Adrenal gland (tissue), 12 donors: ENCODE measurements around the gene TMEM184A. TPM values are rescaled to one million over a fixed set of nuclear protein-coding genes. Genes with fewer than 3 reads are reported as not detected.

Source experiments
- DNase-seq, 7 donors: peaks; one replicate each; pipeline ENCODE4 v3.0.0-alpha.2; 2019 to 2020
- H3K27ac ChIP-seq, 5 donors: fragments of 200-600 bp; sonication (generic) in 4 of 5; 1 replicate in 3 of 5; 2 replicates in 2 of 5; pipeline versions ENCODE4 v1.5.1 to v1.8.0; 2016 to 2020; ENCODE audit warnings: mild to moderate bottlenecking in 1 of 5
- H3K27me3 ChIP-seq: fragments of 200-600 bp; 2 replicates; pipeline ENCODE4 v1.8.0; 2021
- H3K36me3 ChIP-seq, 2 donors: fragments of 200-600 bp; replicated peaks in 1 of 2; 1 replicate in 1 of 2; 2 replicates in 1 of 2; pipeline versions ENCODE4 v1.5.1 to v1.8.0; 2018 to 2022
- H3K4me1 ChIP-seq, 2 donors: fragments of 200-600 bp; replicated peaks in 1 of 2; 1 replicate in 1 of 2; 2 replicates in 1 of 2; pipeline versions ENCODE4 v1.5.1 to v1.8.0; 2018 to 2021
- H3K4me3 ChIP-seq, 4 donors: fragments of 200-600 bp; sonication (generic) in 3 of 4; one replicate each; pipeline ENCODE4 v1.5.1; 2016 to 2018
- H3K9me3 ChIP-seq, 3 donors: fragments of 200-600 bp; sonication (generic) in 1 of 3; replicated peaks in 1 of 3; 1 replicate in 2 of 3; 2 replicates in 1 of 3; pipeline versions ENCODE4 v1.5.1 to v1.8.0; 2016 to 2021
- CTCF ChIP-seq, 6 experiments: fragments of 450-650 bp in 4 of 6; fragments of 200-600 bp in 2 of 6; sonication (generic) in 1 of 6; IDR thresholded peaks; 1 replicate in 5 of 6; 2 replicates in 1 of 6; pipeline versions ENCODE4 v1.5.1 to v1.8.0; 2016 to 2021; ENCODE audit warnings: antibody characterized with exemption in 6 of 6, mild to moderate bottlenecking in 2 of 6, moderate library complexity in 1 of 6
- POLR2A ChIP-seq, 2 donors: fragments of 450-650 bp; IDR thresholded peaks; one replicate each; pipeline ENCODE4 v1.6.1; 2017; ENCODE audit warnings: antibody characterized with exemption in 2 of 2, mild to moderate bottlenecking in 2 of 2, moderate library complexity in 1 of 2
- WGBS, 4 donors: extraction: QIAGEN DNeasy Blood & Tissue Kit in 2 of 4; methylation state at CpG; one replicate each; pipeline versions ENCODE4 v1.1.5 to v1.1.7; 2013 to 2017; 5-methylcytosine and 5-hydroxymethylcytosine counted together
- intact Hi-C, 2 donors: fragments of 100-400 bp; cut with DNase I; formaldehyde crosslinking; loops; one replicate each; pipeline versions ENCODE4 v1.14.1 to v1.15.0; 2022 to 2023
- polyA plus RNA-seq, 3 donors: library from polyadenylated mRNA; stranded (reverse); fragments of 200-250 nt in 2 of 3; fragments of 350-450 nt in 1 of 3; fragmentation: Illumina TruSeq in 1 of 3; extraction: RNeasy Lipid Tissue Mini Kit (QIAGEN cat#74804) in 1 of 3; gene quantifications; one replicate each; pipeline ENCODE4 v1.2.3, GENCODE V29; 2013 to 2014
- total RNA-seq, 9 donors: library from RNA; depleted of rRNA in 4 of 9; stranded (reverse); fragments of >200 nt in 4 of 9; fragments of 120-200 nt in 1 of 9; fragmentation: NEBNext Ultra II Directional in 1 of 9; extraction: Animal tissue kit (Norgen Biotek cat#: 25700) in 1 of 9; gene quantifications; one replicate each; pipeline versions ENCODE4 v1.1.0 to v1.2.4, GENCODE V29; 2013 to 2023
- donor health status: healthy with polysubstance abuse.
- donor health status: Bipolar disorder and iron deficiency.
- donor health status: DM: yes; HTN: yes; CAD: no.
- donor health status: DM: no; HTN: no; CAD: no.
- donor health status: DM: no; HTN: no; CAD: no.
- donor health status: DM: yes; HTN: yes; CAD: no.

TMEM184A gene
- total and polyA plus RNA-seq, 12 donors: 0.06 to 2.1 (median 0.79) TPM; not detected in 2

- WGBS, 4 donors: 87 to 96% (median 89%) methylated on average over 6 to 15 of the region's 15 CpGs
- Histone ChIP-seq H3K27me3 (peaks cover 6% of the 10 kb centered on the region), H3K4me3 (no peak overlapping the region), H3K4me1 (no peaks in the 10 kb centered on the region), H3K36me3 (no peaks in the 10 kb centered on the region), H3K9me3 (no peaks in the 10 kb centered on the region), H3K27ac (no peak overlapping the region)
- TF ChIP-seq CTCF (IDR thresholded peaks at IDR 0.05): no peak
- TF ChIP-seq POLR2A (IDR thresholded peaks at IDR 0.05): no peak
- no peak for DNase-seq
- intact Hi-C loops: no loop called here
Observed at GRCh38 chr7:1602386-1602785, 46.4 kb upstream of the TMEM184A start.

- peaks cover 10% of the 10 kb centered on the region for H3K27me3 ChIP-seq
- 80 to 84% (median 83%) methylated on average over 20 to 24 of the region's 24 CpGs for WGBS, 4 donors
Observed at GRCh38 chr7:1601956-1602355, 46.0 kb upstream of the TMEM184A start.

GRCh38 chr7:1599640-1600395 is 43.8 kb upstream of the TMEM184A start:
- no peak for DNase-seq
- H3K4me1 ChIP-seq: no peaks in the 10 kb centered on the region
- no peak overlapping the region for H3K27ac ChIP-seq
- no peak for TF ChIP-seq CTCF (IDR thresholded peaks at IDR 0.05)
- H3K4me3 ChIP-seq: no peak overlapping the region
- no peaks in the 10 kb centered on the region for H3K9me3 ChIP-seq
- WGBS, 4 donors: 63 to 77% (median 69%) methylated on average over 26 to 29 of the region's 29 CpGs
- H3K27me3 ChIP-seq: peaks cover 22% of the 10 kb centered on the region
- intact Hi-C loops: loop anchor here in 1 of 2 donors (10.0 kb wide), 1 partner anchor 615 kb away; no protein-coding TSS in a partner anchor
- H3K36me3 ChIP-seq: no peaks in the 10 kb centered on the region

More at GRCh38 chr7:1601956-1602355, 46.0 kb upstream of the TMEM184A start:
- Histone ChIP-seq H3K4me3 (no peak overlapping the region), H3K9me3 (no peaks in the 10 kb centered on the region), H3K36me3 (no peaks in the 10 kb centered on the region), H3K27ac (no peak overlapping the region), H3K4me1 (no peaks in the 10 kb centered on the region)
- no peak for DNase-seq
- TF ChIP-seq CTCF (IDR thresholded peaks at IDR 0.05): no peak
- TF ChIP-seq POLR2A (IDR thresholded peaks at IDR 0.05): no peak
- intact Hi-C loops: no loop called here

- TF ChIP-seq CTCF (IDR thresholded peaks at IDR 0.05) (no peak), POLR2A (IDR thresholded peaks at IDR 0.05) (no peak)
- Histone ChIP-seq H3K27me3 (peaks cover 22% of the 10 kb centered on the region), H3K9me3 (no peaks in the 10 kb centered on the region), H3K4me1 (no peaks in the 10 kb centered on the region), H3K27ac (no peak overlapping the region), H3K4me3 (no peak overlapping the region), H3K36me3 (no peaks in the 10 kb centered on the region)
- intact Hi-C loops: loop anchor here in 1 of 2 donors (10.0 kb wide), 1 partner anchor 616 kb away; no protein-coding TSS in a partner anchor
- WGBS, 4 donors: 80 to 92% (median 90%) methylated on average over 8 to 12 of the region's 12 CpGs
- no peak for DNase-seq
Observed at GRCh38 chr7:1598961-1599639, 43.1 kb upstream of the TMEM184A start.
